ENCODE measurements around the gene A2ML1.
"Not testable (repeated sequence)": the region's sequence is repeated elsewhere in the genome, so short reads cannot be mapped to it uniquely, and the experiment has no call there.

A2ML1 gene

GRCh38 chr12:8844665-8845064, 22.2 kb downstream of the A2ML1 start:
- H3K4me3 ChIP-seq (ENCODE audit: control insufficient read depth, low read depth, low read length) = no peak overlapping the region
- TF ChIP-seq CTCF (IDR thresholded peaks at IDR 0.05; ENCODE audit: control insufficient read depth, insufficient read depth, low read depth, low read length, missing control alignments) = no peak
- DNase-seq (ENCODE audit: low read depth) = no peak

- no peak for TF ChIP-seq CTCF (IDR thresholded peaks at IDR 0.05; ENCODE audit: control insufficient read depth, insufficient read depth, low read depth, low read length, missing control alignments)
- DNase-seq (ENCODE audit: low read depth) = no peak
- no peak overlapping the region for H3K4me3 ChIP-seq (ENCODE audit: control insufficient read depth, low read depth, low read length)
Observed at GRCh38 chr12:8846305-8846704, 23.9 kb downstream of the A2ML1 start.

- no peak for TF ChIP-seq CTCF (IDR thresholded peaks at IDR 0.05; ENCODE audit: control insufficient read depth, insufficient read depth, low read depth, low read length, missing control alignments)
- DNase-seq (ENCODE audit: low read depth) = no peak
- no peak overlapping the region for H3K4me3 ChIP-seq (ENCODE audit: control insufficient read depth, low read depth, low read length)
Observed at GRCh38 chr12:8847435-8847834, 25.0 kb downstream of the A2ML1 start.

- no peak for DNase-seq (ENCODE audit: low read depth)
- TF ChIP-seq CTCF (IDR thresholded peaks at IDR 0.05; ENCODE audit: control insufficient read depth, insufficient read depth, low read depth, low read length, missing control alignments) = no peak
Observed at GRCh38 chr12:8849876-8850275, 27.5 kb downstream of the A2ML1 start.

GRCh38 chr12:8852119-8852518, 29.7 kb downstream of the A2ML1 start:
- TF ChIP-seq CTCF (IDR thresholded peaks at IDR 0.05; ENCODE audit: control insufficient read depth, insufficient read depth, low read depth, low read length, missing control alignments) = no peak
- DNase-seq (ENCODE audit: low read depth) = no peak
- H3K4me3 ChIP-seq (ENCODE audit: control insufficient read depth, low read depth, low read length) = no peak overlapping the region

More at GRCh38 chr12:8849876-8850275, 27.5 kb downstream of the A2ML1 start:
- H3K4me3 ChIP-seq (ENCODE audit: control insufficient read depth, low read depth, low read length) = no peak overlapping the region

- H3K4me3 ChIP-seq (ENCODE audit: control insufficient read depth, low read depth, low read length) = no peak overlapping the region
- no peak for TF ChIP-seq CTCF (IDR thresholded peaks at IDR 0.05; ENCODE audit: control insufficient read depth, insufficient read depth, low read depth, low read length, missing control alignments)
- no peak for DNase-seq (ENCODE audit: low read depth)
Observed at GRCh38 chr12:8855891-8856290, 33.5 kb downstream of the A2ML1 start.

DNA sequence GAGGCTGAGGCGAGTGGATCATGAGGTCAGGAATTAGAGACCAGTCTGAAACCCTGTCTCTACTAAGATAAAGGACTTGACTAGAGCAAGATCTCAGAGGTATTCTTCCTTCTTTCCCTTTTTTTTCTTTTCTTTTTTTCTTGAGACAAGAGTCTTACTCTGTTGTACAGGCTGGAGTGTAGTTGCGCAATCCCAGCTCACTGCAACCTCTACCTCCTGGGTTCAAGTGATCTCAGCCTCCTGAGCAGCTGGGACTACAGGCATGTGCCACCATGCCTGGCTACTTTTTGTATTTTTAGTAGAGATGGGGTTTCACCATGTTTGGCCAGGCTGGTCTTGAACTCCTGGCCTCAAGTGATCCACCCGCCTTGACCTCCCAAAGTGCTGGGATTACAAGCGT, 37.0 kb downstream of the A2ML1 start:
- DNase-seq (ENCODE audit: low read depth); H3K4me3 ChIP-seq (ENCODE audit: control insufficient read depth, low read depth, low read length): not testable (repeated sequence)
